Tibial nerve (tissue), 3 donors: Measurements from ENCODE around the gene PPIP5K2.

ENCODE experiments used
- POLR2A ChIP-seq, 2 donors: fragments of 450-650 bp; IDR thresholded peaks; one replicate each; pipeline ENCODE4 v1.6.1; 2017; ENCODE audit warnings: antibody characterized with exemption in 2 of 2, mild to moderate bottlenecking in 2 of 2, moderate library complexity in 2 of 2
- TF ChIP-seq, protein P1 (sequence below), 5 experiments: fragments of 200-600 bp in 3 of 5; fragments of 450-650 bp in 2 of 5; sonication (generic) in 3 of 5; IDR thresholded peaks; one replicate each; pipeline ENCODE4 v1.5.1; 2016 to 2019; ENCODE audit warnings: antibody characterized with exemption in 5 of 5, mild to moderate bottlenecking in 3 of 5, moderate library complexity in 2 of 5

DNA sequence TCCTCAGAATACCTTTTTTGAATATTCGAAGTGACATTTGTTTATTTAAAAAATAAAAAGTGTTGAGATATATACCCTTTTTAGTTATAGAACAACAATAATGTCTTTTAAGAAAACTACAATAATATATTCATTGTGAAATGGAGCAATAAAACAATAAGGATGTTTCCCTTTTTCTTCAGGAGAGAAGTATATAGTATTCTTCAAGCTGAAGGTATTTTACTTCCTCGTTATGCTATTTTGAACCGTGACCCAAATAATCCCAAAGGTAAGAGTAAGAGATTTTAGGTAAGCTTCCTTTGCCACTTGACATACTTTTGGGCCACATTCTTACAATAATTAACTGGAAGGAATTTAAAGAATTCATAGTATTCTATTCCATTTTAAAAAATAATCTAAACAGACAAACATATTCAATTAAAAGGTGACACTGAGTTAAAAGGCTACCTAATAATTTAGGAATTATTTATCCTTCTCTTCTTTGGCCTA, 18.1 kb downstream of the PPIP5K2 start:
- no peak for TF ChIP-seq POLR2A (IDR thresholded peaks at IDR 0.05)
- TF ChIP-seq, protein P1, sequence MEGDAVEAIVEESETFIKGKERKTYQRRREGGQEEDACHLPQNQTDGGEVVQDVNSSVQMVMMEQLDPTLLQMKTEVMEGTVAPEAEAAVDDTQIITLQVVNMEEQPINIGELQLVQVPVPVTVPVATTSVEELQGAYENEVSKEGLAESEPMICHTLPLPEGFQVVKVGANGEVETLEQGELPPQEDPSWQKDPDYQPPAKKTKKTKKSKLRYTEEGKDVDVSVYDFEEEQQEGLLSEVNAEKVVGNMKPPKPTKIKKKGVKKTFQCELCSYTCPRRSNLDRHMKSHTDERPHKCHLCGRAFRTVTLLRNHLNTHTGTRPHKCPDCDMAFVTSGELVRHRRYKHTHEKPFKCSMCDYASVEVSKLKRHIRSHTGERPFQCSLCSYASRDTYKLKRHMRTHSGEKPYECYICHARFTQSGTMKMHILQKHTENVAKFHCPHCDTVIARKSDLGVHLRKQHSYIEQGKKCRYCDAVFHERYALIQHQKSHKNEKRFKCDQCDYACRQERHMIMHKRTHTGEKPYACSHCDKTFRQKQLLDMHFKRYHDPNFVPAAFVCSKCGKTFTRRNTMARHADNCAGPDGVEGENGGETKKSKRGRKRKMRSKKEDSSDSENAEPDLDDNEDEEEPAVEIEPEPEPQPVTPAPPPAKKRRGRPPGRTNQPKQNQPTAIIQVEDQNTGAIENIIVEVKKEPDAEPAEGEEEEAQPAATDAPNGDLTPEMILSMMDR (IDR thresholded peaks at IDR 0.05), result no peak
